Occipital lobe (tissue), 2 donors: ENCODE data around the gene TRIM22. TPM values are rescaled to one million over a fixed set of nuclear protein-coding genes. Genes with fewer than 3 reads are reported as not detected.

Experiments used
- DNase-seq: peaks from one replicate; lab custom pipeline; 2025; lab: John Stamatoyannopoulos, UW
- total RNA-seq: library from RNA; depleted of rRNA; stranded (reverse); fragments of >200 nt; gene quantifications from one replicate; pipeline ENCODE4 v1.2.3, GENCODE V29; 2014

Gene TRIM22
- total RNA-seq, 1 donor from 2014 or later = 11.2 TPM

- no peak for DNase-seq
These were observed 48.2 kb downstream of the TRIM22 start for GRCh38 chr11:5737670-5738392.

- no peak for DNase-seq
These were observed 48.8 kb downstream of the TRIM22 start for GRCh38 chr11:5738431-5738830.

GRCh38 chr11:5746614-5747013 lies 57.0 kb downstream of the TRIM22 start:
- no peak for DNase-seq

GRCh38 chr11:5749836-5750235 lies 60.2 kb downstream of the TRIM22 start:
- no peak for DNase-seq

- DNase-seq = no peak
These were observed 64.4 kb downstream of the TRIM22 start, which contains the start of gene OR52N4 for GRCh38 chr11:5753943-5754342. Gene OR52N4, plus strand, starts transcription at chr11:5754243. Its CDS starts 498 bp downstream, at chr11:5754741.

Other genes with a start within 250 kb of the TRIM22 start
- not detected for gene OR51I1, start 248.3 kb upstream of the TRIM22 start, total RNA-seq
- not detected for gene OR51I2, start 240.5 kb upstream of the TRIM22 start, total RNA-seq
- gene OR52D1, start 201.1 kb upstream of the TRIM22 start, total RNA-seq = not detected
- not detected for gene UBQLN3, start 179.8 kb upstream of the TRIM22 start, total RNA-seq
- not detected for gene UBQLNL, start 173.1 kb upstream of the TRIM22 start, total RNA-seq
- gene OR52H1, start 141.2 kb upstream of the TRIM22 start, total RNA-seq = 0.47 TPM
- not detected for gene OR52B6, start 108.9 kb upstream of the TRIM22 start, total RNA-seq
- gene TRIM6, start 93.2 kb upstream of the TRIM22 start, total RNA-seq = 0.62 TPM
- 2.8 TPM for gene TRIM34, start 64.8 kb upstream of the TRIM22 start, total RNA-seq
- gene TRIM5, start 4.7 kb upstream of the TRIM22 start, total RNA-seq = 3.9 TPM
- not detected for gene OR56B1, start 46.7 kb downstream of the TRIM22 start, total RNA-seq
- gene OR52N4, start 64.5 kb downstream of the TRIM22 start, total RNA-seq = not detected
- not detected for gene OR52N5, start 93.6 kb downstream of the TRIM22 start, total RNA-seq
- not detected for gene OR52N1, start 101.5 kb downstream of the TRIM22 start, total RNA-seq
- gene OR52N2, start 119.1 kb downstream of the TRIM22 start, total RNA-seq = not detected
- gene OR52E6, start 152.1 kb downstream of the TRIM22 start, total RNA-seq = not detected
- gene OR52E8, start 167.9 kb downstream of the TRIM22 start, total RNA-seq = not detected
- not detected for gene OR52E4, start 190.8 kb downstream of the TRIM22 start, total RNA-seq
- gene OR52E5, start 203.4 kb downstream of the TRIM22 start, total RNA-seq = not detected